GM19023 (cell line): ENCODE measurements around the gene FUT4.

Experiments used
- ATAC-seq: cut with Tn5 transposase; IDR thresholded peaks from one replicate; pipeline ENCODE4 v1.9.1; 2021; ENCODE audit warnings: mild to moderate bottlenecking, moderate library complexity; ENCODE audit not compliant: unreplicated experiment

Gene FUT4

GRCh38 chr11:94597896-94598295 is 54.2 kb downstream of the FUT4 start:
- no peak for ATAC-seq
